NCI-H1048 (cell line): ENCODE measurements around the gene OR4K2.
"Not testable (repeated sequence)": the region's sequence is repeated elsewhere in the genome, so short reads cannot be mapped to it uniquely, and the experiment has no call there.

Source experiments
- DNase-seq: peaks from one replicate; lab custom pipeline; 2025; lab: John Stamatoyannopoulos, UW

Gene OR4K2

GRCh38 chr14:19874842-19875241 is at the start of gene OR4K2:
Gene OR4K2, plus strand, starts transcription at chr14:19875142. Its CDS starts 1,126 bp downstream, at chr14:19876268.
- DNase-seq: no peak

- DNase-seq: not testable (repeated sequence)
Observed at GRCh38 chr14:19827626-19828244, 47.2 kb upstream of the OR4K2 start.

- no peak for DNase-seq
Observed at GRCh38 chr14:19828314-19828713, 46.6 kb upstream of the OR4K2 start.

- DNase-seq: not testable (repeated sequence)
Observed at GRCh38 chr14:19834203-19834848, 40.6 kb upstream of the OR4K2 start.

GRCh38 chr14:19838433-19838832 is 36.5 kb upstream of the OR4K2 start:
- no peak for DNase-seq

- DNase-seq: no peak
Observed at GRCh38 chr14:19851365-19851764, 23.6 kb upstream of the OR4K2 start.

- DNase-seq: not testable (repeated sequence)
Observed at GRCh38 chr14:19866061-19866669, 8.8 kb upstream of the OR4K2 start.

GRCh38 chr14:19873178-19873577 is 1.8 kb upstream of the OR4K2 start:
- no peak for DNase-seq

GRCh38 chr14:19878029-19878642 is 3.2 kb downstream of the OR4K2 start:
- DNase-seq: no peak

GRCh38 chr14:19895282-19895681 is 20.3 kb downstream of the OR4K2 start:
- DNase-seq: no peak

GRCh38 chr14:19900999-19901398 is 26.1 kb downstream of the OR4K2 start:
- no peak for DNase-seq

- no peak for DNase-seq
Observed at GRCh38 chr14:19902409-19902808, 27.5 kb downstream of the OR4K2 start.

- no peak for DNase-seq
Observed at GRCh38 chr14:19906665-19907064, 31.7 kb downstream of the OR4K2 start.

- no peak for DNase-seq
Observed at GRCh38 chr14:19911114-19911513, 36.2 kb downstream of the OR4K2 start.

GRCh38 chr14:19917243-19917642 is 42.3 kb downstream of the OR4K2 start:
- DNase-seq: no peak

- DNase-seq: no peak
Observed at GRCh38 chr14:19917955-19918518, 43.1 kb downstream of the OR4K2 start.

GRCh38 chr14:19918553-19919264 is 43.8 kb downstream of the OR4K2 start:
- no peak for DNase-seq

- DNase-seq: no peak
Observed at GRCh38 chr14:19920021-19920657, 45.2 kb downstream of the OR4K2 start, which contains the start of gene OR4K5. Gene OR4K5, plus strand, starts transcription at chr14:19920607. Its CDS starts 0 bp downstream, at chr14:19920607.

GRCh38 chr14:19930617-19931016 is 55.7 kb downstream of the OR4K2 start, which contains the start of gene OR4K1:
Gene OR4K1, plus strand, starts transcription at chr14:19930917. Its CDS starts 4,750 bp downstream, at chr14:19935667.
- DNase-seq: no peak
